BE2C (cell line): ENCODE results near the gene GPR55.

ENCODE experiments used
- DNase-seq: peaks from one replicate; pipeline ENCODE4 v3.0.0-alpha.2; 2020
- H3K27me3 ChIP-seq: fragments of 250-450 bp; sonication (Bioruptor Pico); 2 replicates; pipeline ENCODE4 v1.5.1; 2020; ENCODE audit warnings: mild to moderate bottlenecking
- H3K36me3 ChIP-seq: fragments of 250-450 bp; sonication (Bioruptor Pico); 2 replicates; pipeline ENCODE4 v1.5.1; 2020; ENCODE audit warnings: mild to moderate bottlenecking
- H3K4me1 ChIP-seq: fragments of 250-450 bp; sonication (Bioruptor Pico); 2 replicates; pipeline ENCODE4 v1.5.1; 2020
- H3K4me3 ChIP-seq: 2 replicates; pipeline ENCODE4 v1.5.1; 2011; ENCODE audit warnings: low read depth, low read length
- H3K9me3 ChIP-seq: fragments of 250-450 bp; sonication (Bioruptor Pico); 2 replicates; pipeline ENCODE4 v1.5.1; 2020
- TF ChIP-seq, protein P1 (sequence below): IDR thresholded peaks from 2 replicates; pipeline ENCODE4 v1.5.1; 2012; ENCODE audit warnings: mild to moderate bottlenecking, low read depth, low read length

GPR55 gene

DNA sequence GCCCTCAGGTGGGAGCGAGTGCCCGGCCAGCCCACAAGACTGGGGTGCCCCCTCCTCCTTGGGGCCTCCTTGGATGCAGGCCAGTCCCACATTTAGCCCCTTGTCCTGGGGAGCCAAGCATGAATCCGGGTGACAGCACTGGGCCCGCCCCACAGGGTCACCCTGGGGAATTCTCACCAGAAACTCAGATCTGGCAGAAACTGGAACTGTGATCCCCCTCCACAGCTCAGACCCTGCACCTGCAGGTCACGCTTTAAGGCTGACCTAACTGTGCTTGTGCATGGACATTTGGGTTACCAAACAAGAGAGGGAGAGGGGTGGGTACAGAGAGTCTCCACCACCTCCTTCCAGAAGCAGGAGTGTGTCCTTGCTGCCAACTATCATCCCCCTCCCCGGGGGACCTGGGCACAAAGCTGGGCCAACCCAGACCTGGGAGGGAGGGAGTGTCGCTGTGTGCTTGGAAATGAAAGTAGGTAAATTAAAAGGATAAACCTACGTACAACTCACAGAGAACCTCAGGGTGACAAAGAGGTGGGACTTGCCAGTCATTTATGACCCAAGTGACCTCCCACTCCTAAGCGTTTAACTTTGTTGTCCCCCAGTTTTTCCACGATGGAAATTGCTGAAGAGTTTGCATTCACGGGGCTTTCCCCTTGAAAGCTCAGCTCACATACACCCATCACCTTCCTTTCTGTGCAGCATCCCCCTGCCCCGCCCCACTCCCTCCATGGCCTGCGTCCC is 51.2 kb downstream of the GPR55 start:
- TF ChIP-seq, protein P1, sequence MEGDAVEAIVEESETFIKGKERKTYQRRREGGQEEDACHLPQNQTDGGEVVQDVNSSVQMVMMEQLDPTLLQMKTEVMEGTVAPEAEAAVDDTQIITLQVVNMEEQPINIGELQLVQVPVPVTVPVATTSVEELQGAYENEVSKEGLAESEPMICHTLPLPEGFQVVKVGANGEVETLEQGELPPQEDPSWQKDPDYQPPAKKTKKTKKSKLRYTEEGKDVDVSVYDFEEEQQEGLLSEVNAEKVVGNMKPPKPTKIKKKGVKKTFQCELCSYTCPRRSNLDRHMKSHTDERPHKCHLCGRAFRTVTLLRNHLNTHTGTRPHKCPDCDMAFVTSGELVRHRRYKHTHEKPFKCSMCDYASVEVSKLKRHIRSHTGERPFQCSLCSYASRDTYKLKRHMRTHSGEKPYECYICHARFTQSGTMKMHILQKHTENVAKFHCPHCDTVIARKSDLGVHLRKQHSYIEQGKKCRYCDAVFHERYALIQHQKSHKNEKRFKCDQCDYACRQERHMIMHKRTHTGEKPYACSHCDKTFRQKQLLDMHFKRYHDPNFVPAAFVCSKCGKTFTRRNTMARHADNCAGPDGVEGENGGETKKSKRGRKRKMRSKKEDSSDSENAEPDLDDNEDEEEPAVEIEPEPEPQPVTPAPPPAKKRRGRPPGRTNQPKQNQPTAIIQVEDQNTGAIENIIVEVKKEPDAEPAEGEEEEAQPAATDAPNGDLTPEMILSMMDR: no peak
- DNase-seq: no peak
- Histone ChIP-seq H3K27me3 (no peaks in the 10 kb centered on the region), H3K36me3 (peaks cover 37% of the 10 kb centered on the region), H3K4me3 (no peak overlapping the region), H3K4me1 (peaks cover 17% of the 10 kb centered on the region), H3K9me3 (no peaks in the 10 kb centered on the region)

DNA sequence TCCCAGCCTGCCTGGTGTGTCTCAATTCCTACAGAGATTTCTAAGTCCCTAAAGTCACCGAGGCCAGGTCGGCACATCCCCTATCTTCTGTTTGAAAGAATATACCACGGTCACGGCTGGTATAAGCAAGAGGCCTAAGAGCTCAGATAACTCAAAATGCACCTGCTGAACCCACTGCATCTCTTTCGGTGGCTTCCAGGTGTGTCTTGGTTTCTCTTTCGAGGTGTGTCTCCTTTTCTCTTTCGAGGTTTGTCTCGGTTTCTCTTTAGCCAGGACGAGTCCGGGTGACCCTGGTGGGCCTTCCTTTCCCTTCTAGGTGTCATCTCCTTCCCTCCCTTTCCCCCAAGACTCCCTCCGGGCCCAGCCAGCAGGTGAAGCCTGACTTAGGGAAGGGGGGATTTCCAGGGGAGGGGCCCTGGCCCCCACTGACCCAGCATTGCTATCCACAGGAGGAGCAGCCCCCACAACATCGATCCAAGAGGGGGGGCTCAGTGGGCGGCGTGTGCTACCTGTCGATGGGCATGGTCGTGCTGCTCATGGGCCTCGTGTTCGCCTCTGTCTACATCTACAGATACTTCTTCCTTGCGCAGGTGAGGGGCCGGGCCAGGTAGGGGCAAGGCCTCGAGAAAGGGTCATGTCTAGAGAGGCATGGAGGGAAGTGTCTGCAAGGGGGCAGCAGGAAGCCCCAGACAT is 51.9 kb downstream of the GPR55 start:
- Histone ChIP-seq H3K4me1 (peaks cover 22% of the 10 kb centered on the region), H3K9me3 (no peaks in the 10 kb centered on the region), H3K4me3 (no peak overlapping the region), H3K36me3 (peaks cover 35% of the 10 kb centered on the region), H3K27me3 (no peaks in the 10 kb centered on the region)
- TF ChIP-seq, protein P1: no peak
- no peak for DNase-seq

DNA sequence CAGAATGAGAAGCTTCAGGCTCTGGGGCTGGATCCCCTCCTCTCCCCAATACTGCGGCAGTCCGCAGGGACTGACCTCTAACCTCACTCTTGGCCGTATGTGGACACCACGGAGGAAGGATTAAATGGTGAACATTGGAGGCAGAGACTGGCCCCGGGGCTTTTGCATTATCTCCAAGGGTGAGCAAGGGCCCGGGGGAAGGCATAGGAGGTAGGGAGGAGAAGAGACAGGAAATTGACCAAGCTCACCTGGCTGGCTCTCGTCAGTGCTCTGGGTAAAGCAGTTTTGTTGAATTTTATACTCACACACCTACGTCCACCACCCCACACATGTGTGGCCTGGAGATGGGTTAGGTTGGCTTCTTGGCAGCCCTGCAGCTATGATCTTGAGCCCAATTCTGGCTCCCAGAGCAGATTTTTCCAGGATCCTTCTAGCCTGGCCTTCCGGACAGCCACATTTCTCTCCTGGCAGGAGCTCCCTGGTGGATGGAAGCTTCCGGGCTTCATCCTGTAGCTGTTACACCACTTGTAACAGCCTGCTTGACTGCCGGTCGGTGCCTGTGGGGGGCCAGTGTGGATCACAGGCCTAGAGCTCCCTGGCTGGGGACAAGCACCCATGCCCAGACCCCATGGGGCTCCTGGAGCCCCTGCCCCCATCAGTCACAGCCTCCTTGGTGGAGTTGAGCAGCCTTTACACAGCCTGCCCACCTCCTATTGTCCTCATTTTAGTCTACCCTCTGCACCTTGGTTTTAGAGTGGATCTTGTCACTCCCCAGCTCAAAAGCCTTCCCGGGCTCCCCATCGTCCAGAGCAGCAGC is 52.7 kb downstream of the GPR55 start:
- H3K27me3 ChIP-seq: no peaks in the 10 kb centered on the region
- peaks cover 25% of the 10 kb centered on the region for H3K4me1 ChIP-seq
- DNase-seq: no peak
- peaks cover 28% of the 10 kb centered on the region for H3K36me3 ChIP-seq
- TF ChIP-seq, protein P1: no peak
- no peaks in the 10 kb centered on the region for H3K9me3 ChIP-seq
- no peak overlapping the region for H3K4me3 ChIP-seq

DNA sequence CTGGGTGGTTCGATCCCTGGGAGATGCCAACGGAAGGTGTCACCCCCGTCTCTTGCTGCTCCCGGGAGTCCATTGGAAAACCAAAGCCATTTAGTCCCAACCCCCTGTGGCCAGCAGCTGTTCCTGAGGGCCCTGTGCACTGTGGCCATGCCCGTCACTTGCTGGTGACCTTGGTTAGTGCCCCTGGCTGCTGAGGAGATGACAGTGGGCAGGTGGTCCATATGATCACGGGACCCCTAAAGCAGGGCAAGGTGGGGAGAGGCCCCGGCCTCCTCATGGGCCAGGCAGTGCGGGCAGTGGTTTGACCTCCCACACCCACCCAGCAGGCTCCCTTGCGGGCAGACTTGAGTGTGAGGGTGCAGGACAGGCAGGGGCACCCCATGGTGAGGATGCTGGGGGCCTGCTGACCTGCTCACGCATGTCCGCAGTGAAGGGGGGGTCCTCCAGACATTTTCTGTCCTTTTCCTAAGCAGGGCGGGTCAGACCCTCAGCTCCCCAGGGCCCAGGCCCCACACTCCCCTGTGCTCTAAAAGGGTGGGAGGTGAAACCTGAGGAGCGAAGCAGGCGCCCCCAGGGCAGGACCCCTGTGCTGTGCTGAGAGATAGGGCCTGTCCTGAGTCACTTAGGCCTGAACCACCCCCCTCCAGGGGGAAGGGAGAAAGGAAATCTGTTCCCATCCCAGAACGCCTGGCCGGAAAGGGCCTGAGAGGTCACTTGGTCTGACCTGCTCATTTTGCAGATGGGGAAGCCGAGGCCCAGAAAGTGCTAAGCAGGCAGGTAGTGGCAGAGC is 53.5 kb downstream of the GPR55 start:
- no peak for DNase-seq
- no peaks in the 10 kb centered on the region for H3K27me3 ChIP-seq
- no peaks in the 10 kb centered on the region for H3K9me3 ChIP-seq
- H3K4me1 ChIP-seq: peaks cover 31% of the 10 kb centered on the region
- TF ChIP-seq, protein P1: no peak
- peaks cover 20% of the 10 kb centered on the region for H3K36me3 ChIP-seq
- peak overlapping the region; percentile 2 for H3K4me3 ChIP-seq

DNA sequence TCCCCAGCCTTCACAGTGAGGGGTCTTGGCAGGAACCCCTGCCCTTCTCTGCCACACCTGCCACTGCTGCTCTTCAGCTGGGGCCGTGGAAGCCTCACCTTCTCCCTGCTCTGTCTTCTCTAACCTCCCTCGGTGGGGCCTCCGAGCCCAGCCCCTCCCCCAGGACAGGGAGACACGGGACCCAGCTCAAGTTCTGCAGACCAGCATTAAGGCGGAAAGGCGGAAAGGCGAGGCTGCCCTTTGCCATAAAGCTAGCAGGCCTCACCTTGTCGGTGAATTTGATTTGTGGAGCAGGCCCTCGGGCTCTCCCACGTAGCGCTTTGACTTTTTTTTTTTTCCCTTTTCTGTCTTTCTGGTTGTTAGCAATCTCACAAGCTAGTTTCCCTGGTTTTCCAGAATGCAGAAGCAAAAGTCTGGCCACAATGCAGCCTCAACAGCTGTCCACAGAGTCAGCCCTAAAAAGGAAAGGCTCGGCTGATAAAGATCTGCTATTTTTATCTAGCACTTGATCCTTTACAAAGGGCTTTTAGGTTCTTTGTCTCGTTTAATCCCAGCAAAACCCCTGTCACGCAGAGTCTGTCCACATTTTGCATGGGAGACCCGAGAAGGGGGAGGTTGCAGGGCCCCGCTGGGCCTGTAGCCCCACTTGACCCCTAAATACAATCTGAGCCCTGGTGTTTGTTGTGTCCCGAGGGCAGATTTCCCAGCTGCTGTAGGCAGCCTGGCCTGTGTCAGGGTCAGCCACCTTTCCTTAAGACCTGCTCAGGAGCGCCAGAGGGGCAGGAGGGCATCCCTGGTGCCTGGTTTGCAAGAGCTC is 54.3 kb downstream of the GPR55 start:
- no peaks in the 10 kb centered on the region for H3K27me3 ChIP-seq
- peaks cover 15% of the 10 kb centered on the region for H3K36me3 ChIP-seq
- TF ChIP-seq, protein P1: no peak
- no peaks in the 10 kb centered on the region for H3K9me3 ChIP-seq
- peak; percentile 57 for DNase-seq
- peaks cover 31% of the 10 kb centered on the region for H3K4me1 ChIP-seq
- peak overlapping the region; percentile 37 for H3K4me3 ChIP-seq
